GM21381 (cell line): ENCODE results near the gene AQP12A.

ENCODE experiments used
- ATAC-seq: cut with Tn5 transposase; IDR thresholded peaks from one replicate; pipeline ENCODE4 v1.9.1; 2021; ENCODE audit warnings: mild to moderate bottlenecking, moderate library complexity; ENCODE audit not compliant: unreplicated experiment

Gene AQP12A

DNA sequence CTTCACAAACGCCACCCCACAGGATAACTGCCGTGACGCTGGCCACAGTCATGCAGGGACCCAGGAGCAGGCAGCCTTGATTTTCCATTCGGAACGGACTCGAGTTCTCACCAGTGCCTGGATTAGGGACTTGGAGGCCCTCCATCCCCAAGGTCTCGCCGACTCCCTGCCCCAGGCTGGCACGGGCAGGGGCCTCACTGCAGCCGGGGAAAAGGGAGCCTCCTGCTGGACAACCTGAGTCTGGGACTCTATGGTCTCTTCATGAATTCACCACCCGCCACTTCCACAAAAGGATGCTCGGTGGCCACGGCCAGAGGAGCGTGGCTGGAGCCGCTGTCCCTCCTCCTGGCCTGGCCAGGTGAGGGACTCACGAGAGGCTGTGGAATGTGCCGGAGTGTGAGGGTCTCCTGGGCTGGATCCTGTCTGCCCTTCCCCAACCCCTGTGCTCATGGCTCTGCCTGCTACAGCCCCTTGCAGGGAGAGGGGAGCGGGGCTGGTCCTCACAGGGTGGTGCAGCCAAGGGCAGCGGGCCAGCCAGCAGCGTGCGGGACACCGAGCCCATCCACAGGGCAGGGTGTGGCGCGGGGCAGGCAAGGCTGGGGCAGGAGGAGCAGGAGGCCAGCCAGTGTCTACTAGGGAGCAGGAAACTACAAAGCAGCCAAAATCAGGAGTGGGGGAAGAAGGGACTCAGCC, 42.3 kb downstream of the AQP12A start:
- ATAC-seq = no peak

DNA sequence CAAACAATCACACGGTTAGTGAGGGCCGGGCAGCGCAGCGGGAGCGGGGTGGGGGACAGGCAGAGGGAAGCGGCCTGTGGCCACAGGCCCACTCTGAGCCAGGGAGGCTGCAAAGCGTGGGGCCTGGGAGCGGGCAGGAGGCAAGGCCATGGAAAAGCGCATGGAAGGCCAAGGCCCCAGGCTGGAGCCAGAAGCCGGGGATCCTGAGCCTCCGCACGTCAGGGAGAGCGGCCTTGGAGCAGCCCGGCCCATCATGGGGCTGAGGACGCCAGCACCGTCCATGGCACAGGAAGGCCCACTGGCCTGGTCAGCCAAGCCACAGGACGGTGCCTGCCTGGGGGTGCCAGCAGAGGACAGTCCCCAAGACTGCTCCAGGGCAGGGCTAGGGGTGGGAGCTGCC, 43.1 kb downstream of the AQP12A start:
- no peak for ATAC-seq

DNA sequence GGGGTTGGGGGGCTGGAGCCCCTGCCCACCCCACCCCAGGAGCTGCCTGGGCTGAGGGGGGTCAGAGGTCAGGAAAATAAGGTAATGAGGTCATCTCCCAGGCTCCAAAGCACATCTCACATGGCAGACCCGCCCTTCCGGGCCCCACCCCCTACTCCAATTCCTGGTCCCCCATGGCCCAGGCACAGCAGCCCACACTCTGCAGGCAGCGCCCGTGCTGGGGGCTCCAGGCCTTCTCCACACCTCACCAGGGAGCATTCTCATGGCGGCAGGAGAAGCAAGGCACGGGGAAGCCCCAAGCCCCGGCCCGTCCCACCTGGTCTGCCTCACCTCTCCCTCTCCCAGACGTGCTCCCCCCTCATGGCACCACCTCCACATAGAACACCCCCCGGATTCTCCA, 43.8 kb downstream of the AQP12A start:
- no peak for ATAC-seq

DNA sequence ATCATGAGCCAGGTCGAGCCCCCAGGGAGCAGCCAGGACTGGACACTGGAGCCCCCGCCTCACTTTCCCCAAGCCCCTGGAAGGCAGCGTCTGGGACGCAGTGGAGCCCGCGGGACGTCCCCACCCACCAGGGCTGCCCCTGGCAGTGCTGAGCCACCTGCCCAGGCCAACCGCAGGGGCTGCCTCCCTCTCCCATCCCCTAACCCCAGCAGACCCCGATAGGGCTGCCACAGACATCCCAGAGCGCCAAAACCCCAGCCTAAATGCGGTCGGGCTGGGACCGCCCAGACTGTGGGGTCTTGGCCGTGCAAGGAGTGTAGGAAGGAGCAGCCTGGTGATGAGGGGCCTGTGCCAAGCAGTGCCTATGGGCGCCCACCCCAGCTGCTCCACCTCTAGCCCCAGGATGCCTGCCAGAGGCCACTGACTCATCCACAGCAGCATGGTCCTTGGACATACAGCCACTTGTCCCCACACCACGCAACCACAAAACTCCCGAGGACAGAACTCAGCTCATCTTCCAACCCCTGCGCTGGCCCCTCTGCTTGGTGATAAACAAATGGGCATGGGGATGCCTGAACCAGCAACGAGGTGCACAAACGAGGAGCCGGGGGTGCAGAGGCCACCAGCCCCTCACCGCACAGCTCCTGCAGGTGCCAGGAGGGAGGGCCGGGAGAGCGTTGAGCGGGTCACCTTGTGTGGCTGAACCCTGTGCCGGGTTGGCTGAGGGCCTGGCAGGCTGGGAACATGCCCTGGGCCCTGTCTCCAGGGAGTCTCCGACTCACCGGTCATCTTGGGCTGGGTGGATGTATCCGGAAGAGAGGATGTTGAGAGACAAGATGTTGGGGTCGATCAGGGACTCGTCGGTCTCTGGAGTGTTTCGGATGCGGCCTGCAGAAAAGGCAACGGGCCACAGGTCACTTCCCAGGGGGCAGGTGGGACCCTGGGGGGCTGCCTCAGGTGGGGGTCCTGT, 44.9 kb downstream of the AQP12A start:
- no peak for ATAC-seq

DNA sequence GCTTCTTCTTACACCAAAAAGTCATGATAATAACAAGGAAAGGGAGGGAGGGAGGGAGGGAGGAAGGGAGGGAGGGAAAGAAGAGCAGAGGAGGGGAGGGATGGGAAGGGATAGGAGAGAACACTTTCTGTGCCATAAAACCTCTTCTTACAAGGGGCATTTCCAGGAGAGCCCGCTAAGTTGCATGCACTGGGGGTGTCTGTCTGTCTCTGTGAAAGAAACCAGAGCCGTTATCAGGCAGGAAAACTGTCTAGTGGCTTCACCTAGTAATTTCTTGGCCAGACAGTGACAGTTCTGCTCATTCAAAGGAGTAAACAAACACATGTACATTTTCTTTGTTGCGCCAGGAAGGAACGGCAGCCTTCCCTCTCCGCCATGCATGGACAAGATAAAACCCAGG, 45.8 kb downstream of the AQP12A start:
- no peak for ATAC-seq

- ATAC-seq = no peak
These were observed 46.3 kb downstream of the AQP12A start for GRCh38 chr2:240737958-240738357.

DNA sequence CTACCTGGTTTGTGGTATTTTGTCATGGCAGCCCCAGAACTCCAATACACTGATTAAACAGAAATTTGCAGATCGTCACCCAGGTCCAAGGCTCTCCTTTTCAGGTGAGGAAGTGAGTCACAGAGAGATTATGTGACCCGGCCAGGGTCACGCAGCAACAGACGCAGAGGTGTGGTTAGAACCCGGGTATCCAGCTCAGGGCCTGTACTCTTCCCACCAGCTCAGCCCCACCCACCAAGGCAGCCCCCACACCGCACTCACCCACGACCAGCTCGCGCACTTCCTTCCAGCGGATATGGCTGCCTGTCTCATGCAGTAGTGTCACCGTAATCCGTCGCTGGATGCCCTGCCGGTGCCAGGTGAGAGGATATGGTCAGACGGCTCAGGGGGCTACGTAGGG, 48.1 kb downstream of the AQP12A start:
- no peak for ATAC-seq

DNA sequence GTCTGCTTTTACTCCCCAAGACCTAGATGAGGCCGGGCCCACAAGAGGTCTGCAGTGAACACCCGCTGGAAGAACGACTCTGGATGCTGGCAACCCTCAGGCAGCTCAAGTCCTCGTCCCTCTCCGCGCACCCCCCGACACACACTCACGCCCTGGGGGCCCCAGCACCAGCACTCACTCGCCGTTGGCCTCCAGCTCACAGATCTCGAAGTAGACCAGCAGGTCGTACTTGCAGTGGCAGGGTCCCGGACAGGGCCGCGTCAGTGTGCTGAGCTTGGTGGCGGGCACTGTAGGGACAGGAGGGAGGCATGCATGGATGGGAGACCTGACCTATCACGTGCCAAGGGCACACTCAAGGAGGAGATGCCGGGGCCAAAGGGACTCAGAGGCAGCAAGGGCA, 49.4 kb downstream of the AQP12A start:
- no peak for ATAC-seq

GRCh38 chr2:240742602-240743095, 51.0 kb downstream of the AQP12A start:
- ATAC-seq = no peak

GRCh38 chr2:240745456-240745855, 53.8 kb downstream of the AQP12A start:
- ATAC-seq = no peak

DNA sequence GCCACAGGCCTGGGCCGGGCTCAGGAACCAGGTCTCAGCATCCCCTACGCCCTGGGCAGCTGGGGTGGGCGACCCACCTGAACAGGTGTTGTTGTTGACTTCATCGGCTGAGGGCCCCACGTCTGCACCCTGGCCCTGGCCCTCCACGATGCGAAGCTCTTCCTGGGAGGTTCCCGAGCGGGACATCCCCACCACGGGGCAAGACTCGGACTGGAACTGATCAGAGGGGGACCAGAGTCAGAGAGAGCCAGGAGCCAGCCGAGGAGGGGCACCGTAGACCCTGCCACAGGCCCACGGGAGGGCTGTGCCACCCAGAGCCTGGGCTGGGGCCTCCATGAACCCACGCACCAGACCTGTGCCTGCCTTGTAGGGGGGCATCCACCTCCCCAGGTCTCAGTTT, 54.3 kb downstream of the AQP12A start:
- no peak for ATAC-seq

- ATAC-seq = no peak
These were observed 55.0 kb downstream of the AQP12A start for GRCh38 chr2:240746671-240747070.

DNA sequence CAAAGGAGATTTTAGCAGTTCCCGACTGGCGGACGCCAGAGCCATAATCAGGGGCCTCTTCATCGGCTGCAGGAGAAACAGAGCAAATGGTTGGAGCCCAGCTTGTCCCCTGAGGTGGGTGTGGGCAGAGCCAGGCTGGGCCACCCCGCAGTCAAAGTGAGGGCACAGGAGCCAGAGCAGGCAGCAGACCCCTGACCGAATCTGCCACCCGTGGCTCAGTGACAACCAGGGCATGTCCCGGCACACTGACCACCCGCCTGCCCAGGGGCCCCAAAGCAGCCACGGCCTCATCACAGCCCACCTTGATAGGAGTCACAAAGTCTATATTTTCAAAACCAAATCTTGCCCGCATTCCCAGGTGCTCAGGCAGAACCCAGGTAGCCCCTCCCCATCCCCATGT, 55.6 kb downstream of the AQP12A start:
- no peak for ATAC-seq
